Keratinocyte (primary cell): ENCODE data around the gene PRMT2. TPM values are rescaled to one million over a fixed set of nuclear protein-coding genes. Genes with fewer than 3 reads are reported as not detected.

ENCODE experiments used
- DNase-seq: peaks from one replicate; pipeline ENCODE4 v3.0.0-alpha.2; 2011; ENCODE audit warnings: low read depth, missing footprints, low spot score
- FAIRE-seq: peaks from 2 replicates; lab custom pipeline; 2011; peaks lifted over from hg19 to GRCh38; lab: Jason Lieb, UNC
- H2AFZ ChIP-seq: 2 replicates; pipeline ENCODE4 v1.6.0; 2012; ENCODE audit warnings: low read length, control low read depth, inconsistent platforms; ENCODE audit not compliant: control insufficient read depth
- H3K27ac ChIP-seq: 2 replicates; pipeline ENCODE4 v1.5.1; 2011; ENCODE audit warnings: low read length; ENCODE audit not compliant: control insufficient read depth, insufficient read depth
- H3K27me3 ChIP-seq: 3 replicates; pipeline ENCODE4 v1.6.0; 2011; ENCODE audit warnings: low read length; ENCODE audit not compliant: control insufficient read depth, insufficient read depth; ENCODE audit errors: extremely low read depth
- H3K36me3 ChIP-seq, 2 experiments: 2 replicates in 1 of 2; 3 replicates in 1 of 2; pipeline ENCODE4 v1.5.1; 2011; ENCODE audit warnings: low read length in 2 of 2, mild to moderate bottlenecking in 1 of 2; ENCODE audit not compliant: control insufficient read depth in 2 of 2, insufficient read depth in 2 of 2; ENCODE audit errors: extremely low read depth in 1 of 2
- H3K4me1 ChIP-seq: 3 replicates; pipeline ENCODE4 v1.5.1; 2011; ENCODE audit warnings: low read length; ENCODE audit not compliant: control insufficient read depth, insufficient read depth; ENCODE audit errors: extremely low read depth
- H3K4me2 ChIP-seq: 3 replicates; pipeline ENCODE4 v1.6.0; 2011; ENCODE audit warnings: low read depth, low read length; ENCODE audit not compliant: control insufficient read depth, insufficient read depth; ENCODE audit errors: extremely low read depth
- H3K4me3 ChIP-seq, 3 experiments: fragments of 200-600 bp in 1 of 3; sonication (generic) in 1 of 3; 2 replicates in 2 of 3; 3 replicates in 1 of 3; pipeline ENCODE4 v1.5.1; 2011 to 2016; ENCODE audit warnings: low read length in 3 of 3, mild to moderate bottlenecking in 3 of 3, control low read depth in 2 of 3, inconsistent platforms in 1 of 3, low read depth in 1 of 3, mixed read lengths in 1 of 3, mixed run types in 1 of 3, moderate library complexity in 1 of 3; ENCODE audit not compliant: control insufficient read depth in 2 of 3, insufficient read depth in 2 of 3; ENCODE audit errors: extremely low read depth in 1 of 3
- H3K79me2 ChIP-seq: 2 replicates; pipeline ENCODE4 v1.6.0; 2012; ENCODE audit warnings: low read length; ENCODE audit not compliant: control insufficient read depth, insufficient read depth
- H3K9ac ChIP-seq: 3 replicates; pipeline ENCODE4 v1.6.0; 2011; ENCODE audit warnings: low read length; ENCODE audit not compliant: control insufficient read depth, insufficient read depth; ENCODE audit errors: extremely low read depth
- H3K9me1 ChIP-seq: 3 replicates; pipeline ENCODE4 v1.6.0; 2011; ENCODE audit warnings: low read length; ENCODE audit not compliant: control insufficient read depth, insufficient read depth; ENCODE audit errors: extremely low read depth
- H3K9me3 ChIP-seq: 2 replicates; pipeline ENCODE4 v1.5.1; 2012; ENCODE audit warnings: low read depth, low read length; ENCODE audit not compliant: control insufficient read depth
- H4K20me1 ChIP-seq: 3 replicates; pipeline ENCODE4 v1.6.0; 2011; ENCODE audit warnings: low read length; ENCODE audit not compliant: control insufficient read depth, insufficient read depth; ENCODE audit errors: extremely low read depth
- CTCF ChIP-seq, 3 experiments: IDR thresholded peaks in 1 of 3; conservative IDR thresholded peaks in 1 of 3; optimal IDR thresholded peaks in 1 of 3; 2 replicates in 2 of 3; 3 replicates in 1 of 3; pipeline versions ENCODE3 to v1.5.1; 2011; ENCODE audit warnings: low read length in 3 of 3, mild to moderate bottlenecking in 3 of 3, moderate library complexity in 2 of 3, control low read depth in 1 of 3, inconsistent platforms in 1 of 3; ENCODE audit not compliant: insufficient read depth in 2 of 3; ENCODE audit errors: extremely low read depth in 1 of 3
- EZH2 ChIP-seq: IDR thresholded peaks from one replicate; pipeline ENCODE4 v1.6.1; 2012; ENCODE audit warnings: inconsistent platforms, mild to moderate bottlenecking, low read length, moderate library complexity
- dilution Hi-C: fragments of 300-500 bp; cut with MboI; formaldehyde crosslinking; loops from one replicate; pipeline ENCODE4 v1.7.0; 2020; ENCODE audit warnings: low sequenced_read_pairs; ENCODE audit not compliant: extremely low pct_ligation_motif_present
- polyA plus RNA-seq, 5 experiments: library from polyadenylated mRNA; depleted of rRNA in 3 of 5; stranded (reverse) in 3 of 5; stranded (forward) in 1 of 5; unstranded in 1 of 5; fragments of >200 nt; gene quantifications; 1 replicate in 1 of 5; 2 replicates in 3 of 5; 3 replicates in 1 of 5; pipeline versions ENCODE4 v1.2.1 to v1.2.3, GENCODE V29; 2011 to 2012; ENCODE audit warnings: missing spikeins in 2 of 5, low read depth in 1 of 5, low replicate concordance in 1 of 5

PRMT2 gene
- polyA plus RNA-seq, 1 donor (not counting 4 experiments of a cell fraction or from before 2014, with no cell fraction given): 97.3 TPM

- Histone ChIP-seq H3K9ac (no peak overlapping the region), H2AFZ (no peak overlapping the region), H3K4me3 (peak overlapping the region in 1 of 3 experiments; percentile 20), H4K20me1 (no peaks in the 10 kb centered on the region), H3K4me1 (peaks cover 23% of the 10 kb centered on the region), H3K36me3 (peaks cover 11 to 26% of the 10 kb centered on the region in 2 experiments), H3K9me3 (no peaks in the 10 kb centered on the region), H3K9me1 (no peaks in the 10 kb centered on the region), H3K27me3 (no peaks in the 10 kb centered on the region), H3K4me2 (peak overlapping the region; percentile 64), H3K79me2 (no peaks in the 10 kb centered on the region), H3K27ac (no peak overlapping the region)
- TF ChIP-seq EZH2 (no peak), CTCF (optimal IDR thresholded peaks at IDR 0.05 in 1 of 3, IDR thresholded peaks at IDR 0.05 in 1 of 3, conservative IDR thresholded peaks at IDR 0.05 in 1 of 3; ENCODE audit: extremely low read depth in 1 of 3, insufficient read depth in 2 of 3, low read length in 3 of 3) (no peak)
- FAIRE-seq: no peak
- dilution Hi-C loops: no loop called here
- no peak for DNase-seq
Measured at GRCh38 chr21:46661642-46662366, 26.3 kb downstream of the PRMT2 start.

GRCh38 chr21:46662367-46662654 is 26.8 kb downstream of the PRMT2 start:
- H3K27me3 ChIP-seq: no peaks in the 10 kb centered on the region
- H3K4me2 ChIP-seq: no peak overlapping the region
- H3K36me3 ChIP-seq: peaks cover 8 to 26% of the 10 kb centered on the region in 2 experiments
- no peaks in the 10 kb centered on the region for H3K79me2 ChIP-seq
- H3K27ac ChIP-seq: no peak overlapping the region
- TF ChIP-seq CTCF (optimal IDR thresholded peaks at IDR 0.05 in 1 of 3, IDR thresholded peaks at IDR 0.05 in 1 of 3, conservative IDR thresholded peaks at IDR 0.05 in 1 of 3; ENCODE audit: extremely low read depth in 1 of 3, insufficient read depth in 2 of 3, low read length in 3 of 3) (no peak), EZH2 (no peak)
- H4K20me1 ChIP-seq: no peaks in the 10 kb centered on the region
- H3K4me1 ChIP-seq: peaks cover 23% of the 10 kb centered on the region
- dilution Hi-C loops: no loop called here
- no peak overlapping the region for H3K9ac ChIP-seq
- no peak overlapping the region for H2AFZ ChIP-seq
- H3K9me1 ChIP-seq: no peaks in the 10 kb centered on the region
- no peak for DNase-seq
- H3K9me3 ChIP-seq: no peaks in the 10 kb centered on the region
- no peak overlapping the region for H3K4me3 ChIP-seq
- FAIRE-seq: no peak
